Inferior parietal cortex (tissue), 1 donor: ENCODE measurements around the gene RFX1.
"Not testable (repeated sequence)": the region's sequence is repeated elsewhere in the genome, so short reads cannot be mapped to it uniquely, and the experiment has no call there.

Source experiments
- DNase-seq: peaks from one replicate; pipeline ENCODE4 v3.0.0-alpha.2; 2016; ENCODE audit errors: extremely low spot score

The RFX1 gene

DNA sequence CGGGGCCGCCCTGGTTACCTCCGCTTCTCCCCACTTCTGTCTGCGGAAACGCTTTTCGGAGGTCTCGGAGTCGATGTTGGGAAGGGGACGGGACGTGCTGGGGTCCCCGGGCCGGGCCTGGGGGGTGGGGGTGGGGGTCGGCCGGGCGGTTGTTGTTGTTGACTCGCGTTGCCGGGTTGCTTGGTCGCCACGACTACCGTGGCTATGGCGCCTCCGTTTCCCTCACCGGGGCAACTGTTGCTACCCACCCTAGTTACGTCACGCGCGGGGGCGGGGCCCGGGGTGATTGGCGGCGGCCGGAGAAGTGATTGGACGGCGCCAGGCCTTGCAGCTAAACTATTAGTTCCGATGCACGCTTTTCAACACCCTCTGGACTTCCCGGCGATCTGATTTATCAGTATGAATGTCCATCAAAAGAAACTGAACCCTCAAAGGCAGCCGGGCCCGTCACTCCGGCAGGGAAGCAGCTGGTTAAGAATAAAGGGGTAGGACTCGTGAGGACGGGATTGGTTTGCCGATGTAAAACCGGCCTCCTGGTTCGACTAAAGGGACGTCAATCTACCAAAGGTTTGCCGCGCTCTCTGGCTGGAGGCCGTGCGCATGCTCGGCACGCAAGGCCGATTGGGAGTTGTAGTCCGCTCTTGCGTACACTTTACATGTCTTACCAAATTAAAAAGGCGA is at the start of gene RFX1:
RFX1 (minus strand) TSS at position 236 of the 681 bp plus-strand sequence. CDS start 12,477 bp downstream, outside the sequence.
- DNase-seq = peak; percentile 100

DNA sequence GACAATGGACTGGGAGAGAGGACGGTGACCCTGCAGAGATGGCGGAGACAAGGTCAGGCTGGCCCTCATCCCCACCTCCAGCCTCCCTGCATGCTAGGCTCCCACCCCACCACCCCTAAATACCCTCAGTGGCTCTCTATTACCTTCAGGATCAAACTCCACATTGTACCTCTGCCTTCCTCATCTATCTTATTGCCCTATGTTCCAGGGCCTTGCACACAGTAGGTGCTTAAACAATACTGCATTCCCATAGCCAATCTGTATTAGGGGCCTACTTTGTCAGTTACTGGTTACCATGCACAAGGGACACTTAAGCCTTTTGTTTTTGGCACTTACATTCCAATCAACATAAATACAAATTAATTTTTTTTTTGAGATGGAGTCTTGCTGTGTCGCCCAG is 49.3 kb upstream of the RFX1 start:
- no peak for DNase-seq

DNA sequence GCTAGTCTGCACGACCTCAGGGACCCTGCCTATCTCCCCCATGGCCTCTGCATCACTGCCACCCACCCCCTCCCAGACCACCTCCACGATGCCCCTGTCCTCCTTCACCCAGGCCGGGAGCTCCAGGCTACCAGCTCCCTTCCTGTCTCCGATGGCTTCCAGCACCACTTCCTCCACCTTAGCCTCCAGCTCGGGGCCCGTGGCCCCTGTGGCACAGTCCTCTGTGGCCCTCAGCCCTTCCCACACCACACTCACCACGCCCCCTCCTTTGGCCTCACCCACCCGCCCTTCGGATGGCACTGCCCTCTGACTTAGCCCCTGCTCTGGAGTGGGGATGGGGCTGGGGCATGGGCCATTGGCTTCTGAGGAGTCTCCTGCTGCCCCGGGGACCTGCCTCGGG is 48.6 kb upstream of the RFX1 start:
- no peak for DNase-seq

DNA sequence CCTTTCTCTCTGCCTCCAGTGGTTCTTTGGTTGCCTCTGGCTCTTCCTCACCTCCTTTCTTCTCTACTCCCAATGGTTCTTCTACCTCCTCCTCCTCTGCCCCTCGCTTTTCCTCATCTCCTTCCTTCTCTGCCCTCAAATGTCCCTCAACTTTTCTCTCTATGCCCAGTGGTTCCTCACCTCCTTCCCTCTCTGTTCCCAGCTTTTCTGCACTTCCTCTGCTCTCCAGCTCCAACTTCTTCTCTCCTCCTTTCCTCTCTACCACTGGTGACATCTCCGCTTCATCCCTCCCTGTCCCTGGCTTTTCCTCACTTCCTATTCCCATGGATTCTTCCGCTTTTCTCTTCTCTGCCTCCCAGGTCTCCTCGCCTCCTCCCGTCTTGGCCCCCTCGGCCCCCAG is 48.0 kb upstream of the RFX1 start:
- DNase-seq = no peak

DNA sequence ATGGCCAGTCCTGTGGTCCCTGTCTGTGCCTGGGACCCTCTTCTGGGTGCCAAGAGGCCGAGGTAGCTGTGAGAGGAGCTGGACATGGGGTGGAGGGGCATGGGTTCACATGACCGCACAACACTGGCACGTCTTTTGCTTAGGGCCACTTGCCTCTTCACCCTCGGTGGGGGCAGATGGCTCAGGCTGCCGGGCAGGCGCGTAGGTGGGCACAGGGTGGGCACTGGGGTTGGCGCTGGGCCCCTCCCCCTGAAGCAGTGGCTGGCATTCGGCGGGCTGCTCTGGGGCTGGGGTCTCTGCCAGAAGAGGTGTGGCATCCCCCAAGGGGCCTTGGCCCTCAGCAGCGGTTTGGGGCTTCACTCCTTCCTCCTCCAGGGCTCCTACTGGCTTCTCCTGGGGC is 47.4 kb upstream of the RFX1 start:
- DNase-seq = no peak

DNA sequence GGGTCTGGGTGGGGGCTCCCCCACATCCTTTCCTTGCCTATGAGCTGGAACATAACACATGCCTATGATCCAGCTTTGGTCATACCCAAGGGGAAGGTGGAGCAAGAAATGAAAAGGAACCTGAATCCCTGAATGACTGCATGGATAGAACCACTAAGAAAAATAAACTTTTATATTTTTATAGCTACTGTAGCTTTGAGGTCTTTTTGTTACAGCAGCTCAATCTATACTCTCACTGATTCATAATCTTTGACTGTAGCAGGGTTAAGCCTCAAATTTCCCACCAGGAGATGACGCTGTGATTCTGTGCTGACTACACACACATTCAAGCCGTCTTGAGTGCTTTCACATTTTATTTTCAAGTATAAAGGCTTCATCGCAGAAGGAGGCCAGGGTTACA is 46.9 kb upstream of the RFX1 start:
- no peak for DNase-seq

DNA sequence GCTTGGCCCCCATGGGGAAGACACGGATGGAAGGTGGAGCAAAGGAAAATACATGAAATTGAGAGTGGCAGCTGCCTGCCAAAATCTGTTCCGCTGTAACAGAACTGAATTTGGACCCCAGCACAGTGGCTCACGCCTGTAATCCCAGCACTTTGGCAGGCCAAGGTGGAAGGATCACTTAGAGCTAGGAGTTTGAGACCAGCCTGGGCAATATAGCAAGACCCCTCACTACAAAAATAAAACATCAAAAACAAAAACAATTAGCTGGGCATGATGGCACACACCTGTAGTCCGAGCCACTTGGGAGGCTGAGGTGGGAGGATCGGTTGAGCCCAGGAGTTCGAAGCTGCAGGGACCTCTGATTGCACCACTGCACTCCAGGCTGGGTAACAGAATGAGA is 46.4 kb upstream of the RFX1 start:
- DNase-seq = no peak

DNA sequence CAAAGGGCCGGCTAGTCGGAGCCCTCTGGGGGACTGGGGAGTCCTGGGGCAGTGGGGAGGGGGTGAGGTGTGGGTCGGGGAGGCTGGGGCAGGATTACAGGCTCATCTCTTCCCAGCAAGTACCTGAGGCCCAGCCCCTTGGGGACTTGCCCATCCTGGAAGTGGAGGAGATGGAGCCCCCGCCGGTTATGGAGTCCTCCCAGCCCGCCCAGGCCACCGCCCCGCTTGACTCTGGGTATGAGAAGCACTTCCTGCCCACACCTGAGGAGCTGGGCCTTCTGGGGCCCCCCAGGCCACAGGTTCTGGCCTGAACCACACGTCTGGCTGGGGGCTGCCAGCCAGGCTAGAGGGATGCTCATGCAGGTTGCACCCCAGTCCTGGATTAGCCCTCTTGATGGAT is 45.9 kb upstream of the RFX1 start:
- DNase-seq = no peak

DNA sequence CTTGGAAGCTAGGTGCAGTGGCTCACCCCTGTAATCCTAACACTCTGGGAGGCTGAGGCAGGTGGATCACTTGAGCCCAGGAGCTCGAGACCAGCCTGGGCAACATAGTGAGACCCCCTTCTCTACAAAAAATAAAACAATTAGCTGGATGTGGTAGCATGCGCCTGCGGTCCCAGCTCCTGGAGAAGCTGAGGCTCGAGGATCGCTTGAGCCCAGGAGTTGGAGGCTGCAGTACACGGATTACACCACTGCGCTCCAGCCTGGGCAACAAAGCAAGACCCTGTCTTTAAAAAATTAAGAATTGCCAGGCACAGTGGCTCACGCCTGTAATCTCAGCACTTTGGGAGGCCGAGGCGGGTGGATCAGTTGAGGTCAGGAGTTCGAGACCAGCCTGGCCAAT is 44.8 kb upstream of the RFX1 start:
- DNase-seq = not testable (repeated sequence)

DNA sequence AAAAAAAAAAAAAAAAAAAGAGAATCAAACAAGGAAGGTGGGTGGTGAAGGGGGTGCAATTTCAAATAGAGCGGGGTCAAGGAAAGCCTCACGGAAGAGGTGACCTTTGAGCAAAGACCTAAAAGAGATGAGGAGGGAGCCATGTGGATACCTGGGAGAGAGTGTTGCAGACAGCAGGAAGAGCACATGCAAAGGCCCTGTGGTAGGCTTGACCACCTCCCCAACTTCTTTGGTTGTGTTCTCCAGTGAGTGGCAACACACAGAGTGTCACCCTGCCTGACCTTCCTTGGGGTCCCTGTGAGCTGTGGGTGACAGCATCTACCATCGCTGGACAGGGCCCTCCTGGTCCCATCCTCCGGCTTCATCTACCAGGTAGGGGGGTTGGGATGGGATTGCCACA is 44.4 kb upstream of the RFX1 start:
- no peak for DNase-seq

DNA sequence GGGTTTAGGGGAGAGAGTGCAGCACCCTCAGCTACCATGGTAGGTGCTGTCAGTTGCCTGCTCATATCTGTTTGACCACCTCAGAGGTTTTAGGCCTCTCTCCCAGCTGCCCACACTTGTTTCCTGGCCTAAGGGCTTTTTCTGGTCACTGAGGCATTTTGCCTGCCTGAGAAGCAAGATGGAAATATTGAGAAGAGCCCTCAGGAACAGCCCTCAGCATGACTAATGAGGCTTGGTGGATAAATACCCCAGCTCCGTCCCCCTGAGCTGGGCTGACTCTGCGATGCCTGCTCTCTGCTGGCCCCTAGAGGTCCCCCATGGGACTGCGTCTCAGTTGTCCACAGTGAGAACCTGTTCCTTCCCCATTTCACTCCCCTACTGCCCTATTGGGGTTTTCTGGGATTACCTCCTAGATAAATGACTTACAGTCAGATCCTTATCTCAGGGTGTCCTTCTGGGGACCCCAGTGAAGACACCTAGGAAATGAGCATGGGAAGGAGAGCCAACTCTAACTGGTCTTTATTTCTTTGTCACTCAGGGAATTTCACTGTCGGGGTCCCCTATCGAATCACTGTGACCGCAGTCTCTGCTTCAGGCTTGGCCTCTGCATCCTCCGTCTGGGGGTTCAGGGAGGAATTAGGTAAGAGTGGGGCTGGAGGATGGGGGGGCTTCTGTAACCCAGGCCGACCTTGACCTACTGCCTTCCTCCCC is 42.5 kb upstream of the RFX1 start:
- DNase-seq = no peak

DNA sequence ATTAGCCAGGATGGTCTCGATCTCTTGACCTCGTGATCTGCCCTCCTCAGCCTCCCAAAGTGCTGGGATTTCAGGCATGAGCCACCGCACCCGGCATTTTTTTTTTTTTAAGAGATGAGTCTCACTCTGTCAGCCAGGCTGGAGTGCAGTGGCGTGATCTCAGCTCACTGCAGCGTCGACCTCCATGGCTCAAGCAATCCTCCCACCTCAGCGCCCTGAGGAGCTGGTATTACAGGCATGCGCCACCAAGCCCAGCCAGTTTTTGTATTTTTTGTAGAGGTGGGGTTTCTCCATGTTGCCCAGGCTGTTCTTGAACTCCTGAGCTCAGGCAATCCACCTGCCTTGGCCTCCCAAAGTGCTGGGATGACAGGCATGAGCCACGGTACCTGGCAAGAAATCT is 41.7 kb upstream of the RFX1 start:
- DNase-seq = not testable (repeated sequence)

DNA sequence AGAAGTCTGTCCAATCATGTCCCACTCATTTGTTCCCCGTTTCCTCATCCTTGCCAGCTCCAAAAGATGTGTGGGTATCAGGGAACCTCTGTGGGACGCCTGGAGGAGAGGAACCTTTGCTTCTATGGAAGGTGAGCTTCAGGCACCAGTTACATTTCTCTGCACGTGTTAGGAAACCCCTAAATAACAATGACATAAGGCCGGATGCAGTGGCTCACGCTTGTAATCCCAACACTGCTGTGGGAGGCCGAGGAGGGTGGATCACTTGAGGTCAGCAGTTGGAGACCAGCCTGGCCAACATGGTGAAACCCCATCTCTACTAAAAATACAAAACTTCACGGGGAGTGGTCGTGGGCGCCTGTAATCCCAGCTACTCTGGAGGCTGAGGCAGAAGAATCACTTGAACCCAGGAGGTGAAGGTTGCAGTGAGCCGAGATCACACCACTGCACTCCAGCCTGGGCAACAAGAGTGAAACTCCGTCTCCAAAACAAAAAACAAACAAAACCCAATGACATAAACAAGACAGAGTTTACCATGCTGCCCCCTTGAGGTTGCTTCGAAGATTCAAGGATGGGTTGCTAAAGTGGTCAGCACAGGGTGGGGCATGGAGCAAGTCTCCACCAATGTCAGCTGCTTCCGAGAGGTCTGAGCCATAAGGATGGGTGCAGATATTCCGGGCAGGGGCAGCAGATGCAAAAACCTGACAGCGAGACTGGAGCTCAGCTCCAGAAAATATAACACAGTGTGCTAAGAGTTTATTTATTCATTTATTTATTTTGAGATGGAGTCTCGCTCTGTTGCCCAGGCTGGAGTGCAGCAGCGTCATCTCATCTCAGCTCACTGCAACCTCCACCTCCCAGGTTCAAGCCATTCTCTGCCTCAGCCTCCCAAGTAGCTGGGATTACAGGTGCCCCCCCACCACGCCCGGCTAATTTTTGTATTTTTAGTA is 36.8 kb upstream of the RFX1 start:
- peak; percentile 49 for DNase-seq

DNA sequence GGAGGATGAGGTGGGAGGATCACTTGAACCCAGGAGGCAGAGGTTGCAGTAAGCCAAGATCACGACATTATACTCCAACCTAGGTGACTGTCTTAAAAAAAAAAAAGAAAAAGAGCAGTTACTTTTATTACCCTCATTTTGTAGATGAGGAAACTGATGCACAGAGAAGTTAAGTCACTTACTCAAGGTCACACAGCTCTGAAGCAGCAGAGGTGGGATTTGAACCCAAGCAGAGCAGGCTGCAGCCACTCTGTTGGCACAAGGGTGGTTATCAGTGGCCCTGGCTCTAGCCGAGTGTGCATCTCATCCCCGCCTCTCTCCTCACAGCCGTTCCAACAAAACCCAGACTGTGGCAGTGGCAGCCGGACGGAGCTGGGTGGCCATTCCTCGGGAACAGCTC is 33.1 kb upstream of the RFX1 start:
- no peak for DNase-seq

DNA sequence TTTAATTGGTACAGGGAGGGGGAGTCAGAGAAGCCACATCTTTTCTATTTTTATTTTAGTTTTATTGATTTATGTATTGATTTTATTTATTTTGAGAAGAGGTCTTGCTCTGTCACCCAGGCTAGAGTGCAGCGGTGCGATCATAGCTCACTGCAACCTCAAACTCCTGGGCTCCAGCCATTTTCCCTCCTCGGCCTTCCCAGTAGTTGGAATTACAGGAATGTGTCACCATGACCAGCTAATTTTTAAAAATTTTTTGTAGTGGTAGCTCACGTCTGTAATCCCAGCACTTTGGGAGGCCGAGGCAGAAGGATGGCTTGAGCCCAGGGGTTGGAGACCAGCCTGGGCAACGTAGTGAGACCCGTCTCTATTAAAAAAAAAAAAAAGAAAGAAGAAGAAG is 29.6 kb upstream of the RFX1 start:
- DNase-seq = no peak

DNA sequence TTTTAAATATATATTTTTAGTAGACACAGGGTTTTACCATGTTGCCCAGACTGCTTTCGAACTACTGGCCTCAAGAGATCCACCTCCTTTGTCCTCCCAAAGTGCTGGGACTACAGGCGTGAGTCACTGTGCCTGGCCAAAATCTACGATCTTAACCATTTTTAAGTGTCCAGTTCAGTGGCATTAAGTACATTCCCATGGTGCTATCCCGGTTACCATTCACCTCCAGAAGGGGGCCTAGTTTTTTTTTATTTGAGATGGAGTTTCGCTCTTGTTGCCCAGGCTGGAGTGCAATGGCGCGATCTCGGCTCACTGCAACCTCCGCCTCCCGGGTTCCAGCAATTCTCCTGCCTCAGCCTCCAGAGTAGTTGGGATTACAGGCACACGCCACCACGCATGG is 29.0 kb upstream of the RFX1 start:
- not testable (repeated sequence) for DNase-seq

DNA sequence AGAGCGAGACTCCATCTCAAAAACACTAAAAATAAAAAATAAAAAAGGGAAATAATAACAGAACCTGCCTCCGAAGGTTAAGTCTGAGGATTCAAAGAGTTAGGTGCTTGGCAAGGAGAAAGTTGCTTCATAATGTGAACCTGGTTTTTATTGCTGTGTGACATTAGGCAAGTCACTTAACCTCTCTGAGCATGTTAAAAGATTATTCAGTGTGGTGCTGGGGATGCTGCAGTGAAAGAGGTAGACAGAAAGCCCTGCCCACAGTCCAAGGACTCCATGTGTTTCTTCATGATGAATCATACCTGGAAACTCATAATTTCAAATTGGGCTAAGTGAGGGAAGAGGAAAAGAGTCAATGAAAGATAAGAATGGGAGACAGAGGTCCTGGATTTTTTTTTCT is 27.8 kb upstream of the RFX1 start:
- DNase-seq = no peak

DNA sequence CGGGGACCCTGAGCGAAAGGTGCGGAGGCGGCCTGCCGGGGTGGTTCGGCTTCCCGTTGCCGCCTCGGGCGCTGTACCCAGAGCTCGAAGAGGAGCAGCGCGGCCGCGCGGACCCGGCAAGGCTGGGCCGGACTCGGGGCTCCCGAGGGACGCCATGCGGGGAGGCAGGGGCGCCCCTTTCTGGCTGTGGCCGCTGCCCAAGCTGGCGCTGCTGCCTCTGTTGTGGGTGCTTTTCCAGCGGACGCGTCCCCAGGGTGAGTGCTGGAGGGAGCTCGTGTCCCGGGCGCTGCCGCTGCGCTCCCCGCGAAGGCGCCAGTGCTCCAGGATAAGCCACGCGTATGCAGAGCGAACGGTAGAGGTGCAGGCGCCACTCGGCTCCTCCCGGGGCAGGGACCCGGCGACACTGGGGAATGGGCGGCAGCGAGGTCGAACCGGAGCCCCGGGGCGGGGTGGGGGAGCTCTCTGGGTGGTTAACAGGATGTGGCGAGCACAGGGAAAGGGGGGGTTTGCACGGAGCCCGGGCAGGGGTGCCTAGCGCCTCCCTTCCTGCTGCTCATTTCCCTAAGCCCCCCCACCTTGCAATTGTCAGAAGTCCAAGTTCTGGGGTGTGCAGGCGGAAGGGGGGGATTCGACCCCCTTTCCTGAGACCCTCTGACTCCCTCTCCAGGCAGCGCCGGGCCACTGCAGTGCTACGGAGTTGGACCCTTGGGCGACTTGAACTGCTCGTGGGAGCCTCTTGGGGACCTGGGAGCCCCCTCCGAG is 25.8 kb upstream of the RFX1 start, which contains the start of gene IL27RA:
IL27RA (plus strand) TSS at position 44 of the 762 bp plus-strand sequence; CDS start at position 155, 111 bp downstream.
- DNase-seq = peak; percentile 56

DNA sequence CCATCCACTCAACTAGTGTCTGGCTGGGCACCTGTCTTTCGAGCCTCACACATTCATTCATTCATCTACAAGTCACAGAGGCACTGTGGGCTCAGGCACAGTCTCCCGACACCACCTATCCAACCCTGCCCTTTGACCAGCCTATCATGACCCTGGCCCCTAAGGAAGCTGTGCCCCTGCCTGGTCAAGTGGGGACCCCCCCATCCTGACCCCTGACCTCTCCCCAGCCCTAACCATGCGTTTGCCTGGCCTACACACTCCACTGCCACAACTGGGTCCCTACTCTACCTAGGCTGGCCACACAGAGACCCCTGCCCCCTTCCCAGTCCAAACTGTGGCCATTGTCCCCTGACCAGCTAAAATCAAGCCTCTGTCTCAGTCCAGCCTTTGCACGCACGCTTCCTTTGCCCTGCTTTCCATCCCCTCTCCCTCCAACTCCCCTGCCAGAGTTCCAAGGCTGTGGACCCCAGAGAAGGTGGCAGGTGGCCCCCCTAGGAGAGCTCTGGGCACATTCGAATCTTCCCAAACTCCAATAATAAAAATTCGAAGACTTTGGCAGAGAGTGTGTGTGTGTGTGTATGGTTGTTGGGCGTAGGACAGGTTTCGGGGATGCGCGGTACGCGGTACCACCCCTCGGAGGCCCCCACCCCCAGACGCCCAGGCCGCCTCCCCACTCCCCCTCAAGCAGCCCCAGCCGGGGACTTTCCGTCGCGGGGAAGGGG is 25.0 kb upstream of the RFX1 start:
- DNase-seq = no peak

DNA sequence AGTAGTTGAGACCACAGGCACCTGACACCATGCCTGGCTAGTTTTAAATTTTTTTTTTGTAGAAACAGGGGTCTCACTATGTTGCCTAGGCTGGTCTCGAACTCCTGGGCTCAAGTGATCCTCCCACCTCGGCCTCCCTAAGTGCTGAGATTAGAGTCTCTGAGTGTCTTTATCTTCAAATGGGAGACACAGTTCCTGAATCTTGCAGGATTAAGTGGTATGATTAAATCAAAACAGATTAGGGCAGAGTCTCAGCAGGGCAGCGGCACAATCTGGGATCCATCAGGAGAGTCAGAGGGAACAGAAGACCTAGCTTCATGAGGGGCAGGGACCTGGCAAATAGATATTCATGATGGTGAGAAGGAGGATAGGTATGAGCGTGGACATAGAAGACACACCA is 22.8 kb upstream of the RFX1 start:
- DNase-seq = no peak
